Measurements from ENCODE around the gene B4GALNT4.

GRCh38 chr11:325796-326591, 43.3 kb upstream of the B4GALNT4 start:
- TF ChIP-seq CTCF (IDR thresholded peaks at IDR 0.05; ENCODE audit: insufficient read depth, low read depth, low read length) (no peak), EZH2 (IDR thresholded peaks at IDR 0.05; ENCODE audit: insufficient read depth, low read length) (no peak)
